Osteoblast (primary cell): ENCODE results near the gene OR13A1. TPM values are rescaled to one million over a fixed set of nuclear protein-coding genes. Genes with fewer than 3 reads are reported as not detected.
"Not testable (repeated sequence)": the region's sequence is repeated elsewhere in the genome, so short reads cannot be mapped to it uniquely, and the experiment has no call there.

Experiments used
- DNase-seq: peaks from one replicate; pipeline ENCODE4 v3.0.0; 2011; ENCODE audit warnings: low spot score, mixed read lengths; ENCODE audit not compliant: insufficient read length; ENCODE audit errors: missing footprints
- H2AFZ ChIP-seq: 2 replicates; pipeline ENCODE4 v1.6.0; 2011; ENCODE audit warnings: mild to moderate bottlenecking, low read length
- H3K27ac ChIP-seq: 2 replicates; pipeline ENCODE4 v1.5.1; 2011; ENCODE audit warnings: mild to moderate bottlenecking, low read depth, low read length, moderate library complexity
- H3K27me3 ChIP-seq: 2 replicates; pipeline ENCODE4 v1.6.0; 2012; ENCODE audit warnings: mild to moderate bottlenecking, control low read depth, inconsistent platforms, low read length, moderate library complexity; ENCODE audit not compliant: insufficient read depth
- H3K36me3 ChIP-seq: 2 replicates; pipeline ENCODE4 v1.5.1; 2011; ENCODE audit warnings: mild to moderate bottlenecking, low read length, control low read depth, moderate library complexity; ENCODE audit not compliant: insufficient read depth
- H3K4me1 ChIP-seq: 2 replicates; pipeline ENCODE4 v1.5.1; 2011; ENCODE audit warnings: mild to moderate bottlenecking, low read length, control low read depth, moderate library complexity; ENCODE audit not compliant: insufficient read depth
- H3K4me2 ChIP-seq: 2 replicates; pipeline ENCODE4 v1.6.0; 2011; ENCODE audit warnings: mild to moderate bottlenecking, low read length; ENCODE audit not compliant: insufficient read depth
- H3K4me3 ChIP-seq: fragments of 200-600 bp; sonication (generic); 3 replicates; pipeline ENCODE4 v1.5.1; 2012; ENCODE audit warnings: mild to moderate bottlenecking, low read length, inconsistent platforms; ENCODE audit not compliant: insufficient read depth
- H3K79me2 ChIP-seq: 2 replicates; pipeline ENCODE4 v1.6.0; 2012; ENCODE audit warnings: mild to moderate bottlenecking, low read length, control low read depth, inconsistent platforms; ENCODE audit not compliant: insufficient read depth
- H3K9me3 ChIP-seq: 2 replicates; pipeline ENCODE4 v1.5.1; 2011; ENCODE audit warnings: low read depth, low read length, control low read depth
- H4K20me1 ChIP-seq: 2 replicates; pipeline ENCODE4 v1.6.0; 2012; ENCODE audit warnings: mild to moderate bottlenecking, low read length, control low read depth; ENCODE audit not compliant: insufficient read depth
- CTCF ChIP-seq: IDR thresholded peaks from 2 replicates; pipeline ENCODE4 v1.5.1; 2011; ENCODE audit warnings: mild to moderate bottlenecking, low read depth, low read length, moderate library complexity; ENCODE audit errors: extremely low read depth
- total RNA-seq: library from RNA; depleted of rRNA; stranded (reverse); fragments of >200 nt; gene quantifications from 2 replicates; pipeline ENCODE4 v1.2.3, GENCODE V29; 2012

The OR13A1 gene
- total RNA-seq = under 0.01 TPM in 1 of 2 replicates, not detected in the other

DNA sequence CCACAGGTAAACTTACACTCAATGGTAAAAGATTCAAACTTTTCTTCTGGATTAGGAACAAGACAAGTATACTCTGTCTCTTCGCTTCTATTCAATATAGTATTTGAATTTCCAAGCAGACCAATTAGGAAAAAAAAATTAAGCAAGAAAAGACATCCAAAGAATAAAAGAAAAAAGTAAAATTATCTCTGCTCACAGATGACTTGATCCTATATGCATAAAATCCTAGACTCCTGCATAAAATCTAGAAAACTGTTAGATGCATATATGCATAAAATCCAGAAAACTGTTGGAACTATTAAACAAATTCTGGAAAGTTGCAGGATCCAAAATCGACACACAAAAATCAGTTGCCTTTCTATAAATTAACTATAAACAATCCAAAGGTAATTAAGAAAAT lies at the start of gene OR13A1:
OR13A1 (minus strand) TSS at position 101 of the 400 bp plus-strand sequence. CDS start 11,186 bp downstream, outside the sequence.
- no peak within 1 kb of the TSS for H3K4me2 ChIP-seq
- H3K4me3 ChIP-seq = no peak within 1 kb of the TSS
- H3K27ac ChIP-seq = no peak within 1 kb of the TSS
- H3K9me3 ChIP-seq = no peaks in the 10 kb centered on the region
- no peaks in the 10 kb centered on the region for H3K4me1 ChIP-seq
- H3K27me3 ChIP-seq = no peaks in the 10 kb centered on the region
- H3K36me3 ChIP-seq = no peaks in the 10 kb centered on the region
- H3K79me2 ChIP-seq = no peaks in the 10 kb centered on the region
- no peak within 1 kb of the TSS for H2AFZ ChIP-seq
- TF ChIP-seq CTCF = no peak
- DNase-seq = no peak
- no peaks in the 10 kb centered on the region for H4K20me1 ChIP-seq

GRCh38 chr10:45361983-45362799 lies 46.8 kb upstream of the OR13A1 start:
- not testable (repeated sequence) for H3K9me3 ChIP-seq, H3K27ac ChIP-seq, H3K4me2 ChIP-seq, H3K4me1 ChIP-seq, DNase-seq, H3K79me2 ChIP-seq, H4K20me1 ChIP-seq, H3K36me3 ChIP-seq, H2AFZ ChIP-seq, H3K27me3 ChIP-seq, H3K4me3 ChIP-seq

DNA sequence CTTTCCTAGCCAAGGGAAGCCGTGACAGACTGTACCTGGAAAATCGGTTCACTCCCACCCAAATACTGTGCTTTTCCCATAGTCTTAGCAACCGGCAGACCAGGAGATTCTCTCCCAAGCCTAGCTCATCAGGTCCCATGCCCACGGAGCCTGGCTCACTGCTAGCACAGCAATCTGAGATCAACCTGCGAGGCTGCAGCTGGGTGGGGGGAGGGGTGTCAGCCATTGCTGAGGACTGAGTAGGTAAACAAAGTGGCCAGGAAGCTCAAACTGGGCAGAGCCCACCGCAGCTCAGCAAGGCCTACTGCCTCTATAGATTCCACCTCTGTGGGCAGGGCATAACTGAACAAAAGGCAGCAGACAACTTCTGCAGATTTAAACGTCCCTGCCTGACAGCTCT lies 43.6 kb upstream of the OR13A1 start:
- not testable (repeated sequence) for DNase-seq, H2AFZ ChIP-seq, H3K4me2 ChIP-seq, H3K36me3 ChIP-seq, H3K4me3 ChIP-seq, H3K4me1 ChIP-seq, H3K27me3 ChIP-seq, H4K20me1 ChIP-seq, H3K9me3 ChIP-seq, H3K27ac ChIP-seq, H3K79me2 ChIP-seq

- H3K4me1 ChIP-seq = peaks cover 3% of the 10 kb centered on the region
- no peaks in the 10 kb centered on the region for H3K9me3 ChIP-seq
- no peak for TF ChIP-seq CTCF
- peak; percentile 21 for DNase-seq
- H3K36me3 ChIP-seq = no peaks in the 10 kb centered on the region
- H3K4me3 ChIP-seq = no peak overlapping the region
- no peak overlapping the region for H3K27ac ChIP-seq
- no peak overlapping the region for H2AFZ ChIP-seq
- no peaks in the 10 kb centered on the region for H4K20me1 ChIP-seq
- no peaks in the 10 kb centered on the region for H3K79me2 ChIP-seq
- H3K27me3 ChIP-seq = no peaks in the 10 kb centered on the region
- H3K4me2 ChIP-seq = no peak overlapping the region
Measured at GRCh38 chr10:45355494-45355893, 40.1 kb upstream of the OR13A1 start.

DNA sequence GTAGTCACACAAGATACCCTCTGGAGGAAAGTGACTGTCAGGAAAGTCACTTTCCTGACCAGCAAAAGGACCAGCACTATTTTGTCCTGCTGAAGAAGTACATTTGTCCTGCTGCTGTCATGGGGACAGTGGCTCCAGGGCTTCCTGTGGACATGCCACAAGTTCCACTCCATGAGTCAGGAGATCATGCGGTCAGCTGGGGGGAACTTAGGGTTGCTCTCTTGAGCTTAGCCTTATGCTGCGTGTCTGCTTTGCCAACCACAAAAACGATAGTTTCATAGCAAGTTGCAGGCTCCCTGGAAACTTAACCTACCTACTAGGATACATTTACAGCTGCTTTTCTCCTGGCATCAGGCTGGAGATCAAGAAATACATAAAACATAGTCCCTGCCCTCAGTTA lies 38.9 kb upstream of the OR13A1 start:
- H3K27ac ChIP-seq = no peak overlapping the region
- H2AFZ ChIP-seq = no peak overlapping the region
- no peaks in the 10 kb centered on the region for H3K36me3 ChIP-seq
- no peaks in the 10 kb centered on the region for H4K20me1 ChIP-seq
- no peak for DNase-seq
- no peaks in the 10 kb centered on the region for H3K27me3 ChIP-seq
- H3K4me1 ChIP-seq = peaks cover 3% of the 10 kb centered on the region
- H3K4me3 ChIP-seq = no peak overlapping the region
- no peaks in the 10 kb centered on the region for H3K9me3 ChIP-seq
- TF ChIP-seq CTCF = no peak
- H3K4me2 ChIP-seq = no peak overlapping the region
- H3K79me2 ChIP-seq = no peaks in the 10 kb centered on the region
